Heart left ventricle (tissue), 13 donors: ENCODE measurements around the gene GALNT10.

ENCODE experiments used
- CTCF ChIP-seq, 12 donors: fragments of 200-600 bp; sonication (generic) in 4 of 12; IDR thresholded peaks; one replicate each; pipeline versions ENCODE4 v1.5.0 to v1.8.0; 2018 to 2022; ENCODE audit warnings: antibody characterized with exemption in 12 of 12, mild to moderate bottlenecking in 5 of 12
- POLR2A ChIP-seq, 2 donors: fragments of 450-650 bp; IDR thresholded peaks; one replicate each; pipeline ENCODE4 v1.6.1; 2017; ENCODE audit warnings: antibody characterized with exemption in 2 of 2, mild to moderate bottlenecking in 2 of 2, moderate library complexity in 2 of 2
- donor health status: ischemic (EF 13 %, LVEDD 7.1; RV severe dilation, severe dysfunction).
- donor health status: DM: no; HTN: yes; CAD: no.
- donor health status: DM: no; HTN: no; CAD: no.
- donor health status: ischemic (EF 25% LVEDD 6.9; RV normal size, moderate dysfunction).
- donor health status: ischemic (EF 25% LVEDD 5.7; RV mildly dilated, moderate dysfunction).
- donor health status: ischemic (EF 35%, LVEDD 5.7; RV mildly dilated, moderate dysfunction).
- donor health status: nonischemic (EF 11% LVEDD 7.7; RV severe dilation, severe dysfunction).
- donor health status: DM: yes; HTN: yes; CAD: no.
- donor health status: PGD.
- donor health status: ischemic (EF 29% LVEDD 5.4; RV normal size, mild dysfunction).
- donor health status: nonischemic (EF 23%, LVEDD 6.1; RV moderate dilation, normal function).

DNA sequence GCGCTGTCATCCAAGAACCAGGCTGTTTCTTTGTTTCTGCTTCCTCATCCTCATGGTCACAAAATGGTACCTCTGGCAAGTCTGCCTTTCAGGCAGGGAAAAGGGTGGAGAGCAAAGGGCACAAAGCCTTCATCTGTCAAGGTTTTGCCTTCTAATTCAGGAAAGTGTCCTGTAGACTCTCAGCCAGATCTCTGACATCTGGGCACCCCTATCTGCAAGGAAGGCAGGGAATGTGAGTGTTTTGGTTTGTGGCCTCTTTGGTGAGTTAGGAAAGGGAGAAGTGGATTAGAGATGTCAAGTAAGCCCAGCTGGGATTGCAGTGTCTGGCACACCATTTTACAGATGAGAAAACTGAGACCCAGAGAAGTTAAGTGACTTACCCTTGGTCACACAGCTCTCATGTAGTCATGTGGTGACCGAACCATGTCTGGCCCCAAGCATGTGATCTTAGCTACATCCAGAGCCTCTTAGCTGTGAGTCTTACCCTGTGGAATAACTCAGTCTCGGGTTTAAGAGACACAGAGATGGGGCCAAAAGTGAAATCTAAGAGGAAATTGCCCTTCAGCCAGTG is 139.6 kb downstream of the GALNT10 start:
- TF ChIP-seq CTCF (IDR thresholded peaks at IDR 0.05) (no peak), POLR2A (IDR thresholded peaks at IDR 0.05) (no peak)
